GM19372 (cell line): ENCODE results near the gene MXD4.

Experiments
- ATAC-seq: cut with Tn5 transposase; IDR thresholded peaks from one replicate; pipeline ENCODE4 v1.9.1; 2021; ENCODE audit warnings: mild to moderate bottlenecking, low read depth, moderate library complexity; ENCODE audit not compliant: unreplicated experiment

The MXD4 gene, protein sequence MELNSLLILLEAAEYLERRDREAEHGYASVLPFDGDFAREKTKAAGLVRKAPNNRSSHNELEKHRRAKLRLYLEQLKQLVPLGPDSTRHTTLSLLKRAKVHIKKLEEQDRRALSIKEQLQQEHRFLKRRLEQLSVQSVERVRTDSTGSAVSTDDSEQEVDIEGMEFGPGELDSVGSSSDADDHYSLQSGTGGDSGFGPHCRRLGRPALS

DNA sequence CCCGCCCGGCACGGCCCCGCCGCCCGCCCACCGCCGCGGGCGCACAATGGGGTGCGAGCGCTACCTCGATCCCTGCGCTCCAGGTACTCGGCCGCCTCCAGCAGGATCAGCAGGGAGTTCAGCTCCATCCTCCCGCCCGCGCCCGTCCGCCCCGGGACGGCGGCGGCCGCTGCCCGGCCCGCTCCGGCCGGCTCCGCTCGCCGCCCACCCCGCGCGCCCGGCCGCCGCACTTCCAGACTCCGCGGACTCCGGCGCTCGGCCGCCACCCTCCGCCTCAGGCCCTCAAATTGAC is at the start of gene MXD4:
Gene MXD4 (minus strand): TSS at position 257 of the 292 bp plus-strand sequence. CDS start 129 bp downstream, at position 128.
- ATAC-seq = no peak

DNA sequence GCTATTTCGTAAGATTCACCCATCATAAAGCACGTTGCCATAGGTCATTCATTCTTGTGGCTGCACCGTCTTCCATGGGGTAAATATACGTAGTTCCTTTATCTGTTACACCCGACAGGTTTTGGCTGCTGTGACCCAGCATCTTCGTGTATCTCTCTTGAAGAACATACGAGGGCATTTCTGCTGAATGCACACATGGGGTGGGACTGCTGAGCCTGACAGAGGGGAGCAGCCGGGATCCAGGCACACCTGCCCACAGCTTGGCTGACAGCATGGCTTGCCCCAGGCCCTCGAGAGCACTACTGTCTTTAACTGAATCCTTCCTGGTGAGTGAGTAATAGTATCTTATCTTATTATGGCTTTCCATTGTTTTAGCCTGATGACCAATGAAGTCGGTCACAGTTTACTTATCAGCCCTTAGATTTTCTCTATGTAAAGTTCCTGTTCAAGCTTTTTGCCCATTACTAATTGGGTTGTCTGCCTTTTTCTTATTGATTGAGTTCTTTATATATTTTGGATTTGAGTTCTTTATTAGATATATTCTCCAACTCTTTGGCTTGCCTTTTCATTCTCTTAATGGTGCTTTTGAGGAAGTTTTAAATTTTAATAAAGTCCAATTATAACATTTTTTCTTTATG is 45.0 kb upstream of the MXD4 start:
- no peak for ATAC-seq

DNA sequence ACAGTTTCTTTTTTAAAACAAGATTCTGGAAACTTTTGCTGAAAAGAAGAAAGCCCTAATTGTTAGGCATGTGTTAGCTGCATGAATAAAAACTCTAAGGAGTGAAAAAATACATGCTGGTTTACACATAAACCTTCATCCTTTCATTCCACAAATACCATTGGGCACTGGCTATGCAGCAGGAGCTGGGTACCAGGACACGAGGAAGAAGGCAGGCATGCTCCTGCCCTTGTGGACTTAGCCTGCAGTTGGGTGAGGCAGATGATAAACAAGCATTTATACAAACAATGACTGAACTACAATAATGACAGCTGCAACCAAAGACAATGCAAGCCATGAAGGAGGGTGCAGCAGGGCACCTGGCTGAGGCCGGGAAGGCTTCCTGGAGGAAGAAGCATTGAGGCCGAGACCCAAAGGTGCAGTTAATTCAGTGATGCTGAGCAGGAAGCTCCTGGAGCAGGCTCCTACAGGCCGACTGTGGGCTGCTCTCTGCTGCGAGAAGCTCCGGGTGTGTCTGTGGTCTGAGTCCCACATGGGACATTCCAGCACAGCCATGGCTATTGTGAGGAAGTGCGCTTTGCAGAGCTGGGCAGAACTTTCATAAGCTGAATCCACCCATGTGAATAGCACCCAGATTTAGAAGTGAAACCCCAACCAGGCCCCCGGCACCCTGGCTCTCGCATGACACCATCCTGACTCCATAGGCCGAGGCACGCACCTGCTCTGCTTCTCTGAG is 44.0 kb upstream of the MXD4 start:
- no peak for ATAC-seq

DNA sequence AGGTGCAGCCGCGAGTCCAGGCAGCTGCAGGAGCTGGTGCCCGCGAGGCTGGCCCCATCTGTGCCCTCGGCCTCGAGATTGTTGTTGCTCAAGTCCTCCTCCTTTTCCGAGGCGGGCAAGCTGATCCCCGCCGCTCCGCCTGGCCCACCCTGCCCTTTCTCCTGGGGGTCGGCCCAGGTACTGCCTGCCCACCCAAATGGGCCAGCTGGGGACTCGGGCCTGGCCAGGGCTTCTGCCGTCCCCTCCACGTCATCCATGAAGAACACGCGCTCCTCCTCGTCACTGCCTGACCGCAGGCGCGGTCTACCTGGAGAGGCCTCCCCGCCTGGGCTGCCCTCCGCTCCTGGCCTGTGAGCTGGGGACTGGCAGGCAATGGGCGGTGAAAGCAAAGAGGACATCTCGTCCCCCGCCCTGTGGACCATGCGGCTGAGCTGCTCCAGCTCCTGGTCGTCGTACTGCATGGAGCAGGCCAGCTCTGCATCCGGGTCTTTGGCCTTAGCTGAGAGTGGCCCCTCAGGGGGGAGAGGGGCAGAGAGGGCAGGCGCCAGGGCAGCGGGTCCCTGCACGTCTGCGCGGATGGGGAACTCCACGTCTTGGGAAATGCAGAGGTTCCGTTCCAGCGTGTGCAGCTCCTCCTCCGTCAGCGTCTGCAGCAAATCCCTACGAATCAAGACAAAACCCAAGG is 43.1 kb upstream of the MXD4 start:
- ATAC-seq = no peak

DNA sequence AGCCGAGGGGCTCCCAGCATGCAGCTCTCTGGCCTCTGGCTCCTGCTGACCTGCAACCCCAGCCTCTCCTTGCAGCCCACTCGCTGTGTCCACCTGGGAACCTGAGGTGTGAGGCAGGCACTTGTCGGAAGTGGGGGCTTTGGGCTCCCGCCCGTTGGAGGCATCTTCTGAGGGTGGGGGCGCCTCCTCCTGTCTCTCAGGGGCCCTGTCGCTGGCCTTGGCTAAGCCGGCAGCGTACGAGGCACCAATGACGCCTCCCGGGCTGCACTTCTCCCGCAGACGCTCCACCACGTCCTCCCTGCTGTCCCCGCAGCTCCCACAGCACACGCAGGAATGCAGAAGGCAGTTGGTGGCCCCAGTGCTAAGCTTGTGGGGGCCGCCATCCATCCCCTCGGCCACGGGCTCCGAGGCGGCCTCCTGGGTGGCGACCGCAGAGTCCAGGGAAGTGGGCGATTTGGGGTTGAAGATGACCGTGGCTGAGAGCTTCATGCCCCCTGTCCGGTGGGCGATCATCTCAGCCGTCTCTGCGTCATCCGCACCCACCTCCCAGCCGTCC is 42.5 kb upstream of the MXD4 start:
- no peak for ATAC-seq

DNA sequence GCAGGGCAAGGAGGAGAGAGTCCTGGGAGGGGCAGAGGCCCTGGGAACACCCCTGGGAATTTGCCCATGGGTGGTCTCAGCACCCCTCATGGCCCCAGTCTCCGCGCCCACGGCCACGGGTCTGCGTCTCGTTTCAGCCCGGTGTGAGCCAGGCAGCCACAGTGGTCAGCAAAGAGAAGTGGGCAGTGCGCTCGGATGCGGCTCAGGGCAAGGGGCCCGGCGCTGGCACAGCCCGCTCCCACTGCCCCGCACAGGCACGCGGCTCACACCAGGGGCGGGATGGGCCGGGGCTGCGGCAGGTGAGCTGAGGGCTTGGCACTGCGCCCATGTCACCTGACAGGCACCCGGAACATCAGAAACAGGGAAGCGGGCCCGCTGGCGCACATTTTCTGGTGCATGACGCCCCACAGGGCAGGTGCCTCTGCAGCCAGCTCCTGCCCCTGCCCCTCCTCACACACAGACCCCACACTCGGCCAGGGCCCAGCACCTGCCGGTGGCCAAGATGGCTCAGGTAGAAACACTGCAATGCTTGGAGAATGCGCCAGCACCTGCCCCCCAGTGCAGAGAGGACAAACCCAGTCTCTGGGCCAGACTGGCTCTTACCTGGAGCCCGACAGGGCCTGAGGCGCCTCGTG is 41.9 kb upstream of the MXD4 start:
- ATAC-seq = no peak

DNA sequence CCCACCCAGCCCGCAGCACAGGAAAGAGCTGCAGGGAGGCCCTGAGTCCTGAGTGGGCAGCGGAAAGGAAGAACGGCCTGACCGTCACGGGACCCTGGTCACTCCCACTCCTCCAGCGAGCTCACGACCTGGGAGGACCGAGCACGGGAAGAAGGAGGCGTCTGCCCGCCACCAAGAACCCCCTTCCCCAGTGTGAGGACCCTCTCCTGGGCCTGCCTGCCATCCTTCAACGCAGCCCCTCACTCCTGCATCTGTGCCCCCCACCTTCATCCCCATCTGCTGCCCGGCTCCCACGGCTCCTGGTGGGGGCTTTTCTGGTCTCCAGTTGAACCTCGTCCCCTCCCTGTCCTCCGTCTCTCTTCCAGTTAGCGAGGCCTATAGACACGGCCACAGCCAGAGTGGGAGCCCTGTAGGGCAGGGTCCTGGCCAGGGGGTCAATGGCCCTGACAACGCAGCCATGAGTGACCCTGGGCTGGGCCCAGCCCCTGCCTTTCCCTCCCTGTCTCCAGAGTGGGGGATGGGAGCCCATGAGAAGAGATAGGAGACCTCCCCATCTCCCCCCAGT is 41.3 kb upstream of the MXD4 start:
- ATAC-seq = no peak

DNA sequence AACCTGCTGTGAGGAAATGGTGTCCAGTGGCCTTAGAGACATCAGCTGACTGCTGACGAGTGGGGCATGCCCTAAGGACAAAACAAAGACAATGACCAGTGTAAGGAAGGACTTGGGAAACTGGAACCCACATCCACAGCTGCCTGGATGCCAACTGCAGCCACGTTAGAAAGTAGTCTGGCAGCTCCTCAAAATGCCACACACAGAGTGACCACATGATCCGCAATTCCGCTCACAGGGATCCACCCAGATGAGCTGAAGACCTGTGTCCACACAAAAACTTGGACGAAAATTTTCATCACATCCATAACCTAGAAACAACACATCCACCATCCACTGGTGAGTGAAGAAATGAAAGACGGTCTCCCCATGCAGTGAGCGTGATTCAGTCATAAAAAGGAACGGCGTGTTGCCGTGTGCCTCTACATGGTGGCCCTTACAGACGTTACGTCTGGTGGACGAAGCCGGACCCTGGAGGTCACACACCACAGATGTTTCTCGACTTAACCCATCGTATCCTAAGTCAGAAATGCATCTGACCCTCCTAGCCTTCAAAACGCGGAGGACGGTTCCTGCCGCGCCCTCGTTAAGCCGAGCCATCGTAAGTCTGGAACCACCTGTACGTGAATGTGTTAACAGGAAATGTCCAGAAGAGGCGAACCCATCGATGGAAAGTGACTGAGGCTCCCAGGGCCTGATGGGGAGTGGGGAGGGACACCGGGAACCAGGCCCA is 40.6 kb upstream of the MXD4 start:
- no peak for ATAC-seq

DNA sequence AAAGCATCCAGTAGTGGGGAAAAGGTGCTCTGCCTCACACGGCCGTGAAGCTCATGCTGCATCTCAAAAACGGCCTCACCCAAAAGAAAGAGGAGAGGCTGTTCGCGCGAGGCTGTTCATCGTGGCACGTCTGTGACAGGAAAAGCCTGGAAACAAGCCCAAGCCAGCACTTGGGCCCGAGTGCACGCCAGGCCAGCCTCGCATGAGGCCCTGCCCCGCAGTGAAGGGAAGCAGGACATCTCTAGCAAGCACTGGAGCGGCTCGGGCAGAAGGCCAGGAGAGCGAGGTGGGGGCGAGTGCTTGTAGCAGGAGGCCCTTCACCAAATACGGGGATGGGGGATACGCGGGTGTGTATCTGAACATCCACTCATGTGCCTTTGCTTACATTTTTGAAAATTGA is 39.9 kb upstream of the MXD4 start:
- no peak for ATAC-seq

DNA sequence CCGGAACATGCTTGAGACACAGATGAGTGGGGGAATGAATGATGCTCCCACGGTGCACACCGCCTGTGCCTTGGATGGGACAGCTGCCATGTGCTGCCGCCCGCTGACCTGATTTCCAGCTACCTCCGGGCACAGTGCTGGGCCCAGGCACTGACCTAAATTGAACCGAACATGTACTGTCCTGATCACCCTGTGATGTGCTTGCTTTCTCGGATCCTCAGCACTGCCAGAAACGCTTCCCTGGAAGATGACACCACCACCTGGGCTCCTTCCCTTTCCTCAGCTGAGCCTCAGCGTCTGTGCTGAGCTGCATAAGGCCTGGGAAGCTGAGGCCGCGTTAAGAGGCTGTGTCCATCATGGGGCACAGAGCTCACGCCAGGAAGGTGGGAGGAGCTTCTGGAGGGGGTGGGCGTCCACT is 39.3 kb upstream of the MXD4 start:
- no peak for ATAC-seq

DNA sequence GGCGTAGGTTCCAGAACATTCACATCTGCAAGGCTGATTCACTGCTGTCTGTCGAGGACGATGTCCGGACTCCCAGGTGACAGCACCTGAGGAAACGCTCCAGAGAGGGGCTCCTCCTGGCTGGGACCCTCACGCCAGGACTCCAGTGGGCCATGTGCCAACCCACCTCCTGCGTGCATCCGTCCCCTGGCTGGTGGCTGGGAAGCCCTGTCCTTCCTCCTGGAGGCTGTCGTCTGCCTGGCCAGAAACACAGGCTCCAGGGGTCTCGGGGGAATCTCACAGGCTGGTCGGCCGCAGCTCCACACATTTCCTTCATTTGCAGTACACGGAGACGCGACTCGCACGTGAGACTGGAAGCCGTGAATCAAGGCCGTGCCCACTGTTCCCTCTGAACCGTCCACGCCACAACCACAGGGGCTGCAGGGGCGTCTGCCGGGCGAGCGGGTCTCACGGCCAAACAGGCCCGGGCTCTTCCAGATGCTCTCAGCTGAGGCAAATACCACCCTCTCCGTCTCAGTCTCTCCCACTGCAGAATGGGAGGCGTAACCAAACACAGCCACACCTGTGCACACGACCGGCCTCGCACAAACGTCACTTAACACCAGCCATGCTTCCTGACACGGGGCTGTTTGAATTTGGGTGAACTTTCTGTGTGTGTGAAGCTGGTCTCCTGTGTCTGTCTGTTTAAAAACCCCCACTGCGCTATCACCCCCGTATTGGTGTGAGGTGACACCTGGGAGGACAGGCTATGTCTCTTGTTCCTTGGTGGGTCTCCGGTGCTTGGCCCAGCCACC is 38.7 kb upstream of the MXD4 start:
- no peak for ATAC-seq

DNA sequence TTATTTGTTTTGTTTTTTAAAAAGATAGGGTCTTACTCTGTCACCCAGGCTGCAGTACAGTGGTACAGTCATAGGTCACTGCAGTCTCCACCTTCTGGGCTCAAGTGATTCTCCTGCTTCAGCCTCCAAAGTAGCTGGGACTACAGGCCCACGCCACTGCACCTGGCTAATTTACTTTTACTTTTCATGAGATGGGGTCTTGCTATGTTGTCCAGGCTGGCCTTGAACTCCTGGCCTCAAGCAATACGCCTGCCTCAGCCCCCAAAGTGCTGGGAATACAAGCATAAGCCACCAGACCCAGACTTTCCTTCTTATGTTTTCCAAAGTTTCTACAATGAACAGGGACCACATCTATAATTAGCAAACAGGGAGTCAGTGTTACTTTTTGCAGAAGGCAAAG is 37.9 kb upstream of the MXD4 start:
- ATAC-seq = no peak

DNA sequence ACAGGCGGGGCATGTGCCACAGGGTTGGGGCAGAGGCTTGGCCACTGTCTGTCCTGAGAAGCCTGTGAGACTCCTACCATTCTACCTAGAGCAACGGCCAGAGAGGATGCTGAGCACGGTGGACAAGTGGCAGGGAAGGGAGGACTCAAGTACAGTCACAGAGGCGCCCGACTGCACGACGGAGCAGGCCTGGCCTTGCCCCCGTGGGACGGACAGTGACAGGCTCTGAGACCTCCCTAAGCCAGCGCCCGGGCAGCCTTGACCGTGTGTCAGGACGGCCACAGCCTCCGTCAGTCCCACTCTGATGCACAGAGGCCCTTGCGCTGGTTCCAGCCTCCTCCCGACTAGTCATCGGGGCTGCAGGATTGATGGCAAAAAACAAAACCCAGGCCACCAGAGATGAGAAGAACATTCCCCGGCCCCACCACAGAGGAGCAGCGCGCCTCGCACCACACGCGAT is 36.7 kb upstream of the MXD4 start:
- ATAC-seq = no peak

DNA sequence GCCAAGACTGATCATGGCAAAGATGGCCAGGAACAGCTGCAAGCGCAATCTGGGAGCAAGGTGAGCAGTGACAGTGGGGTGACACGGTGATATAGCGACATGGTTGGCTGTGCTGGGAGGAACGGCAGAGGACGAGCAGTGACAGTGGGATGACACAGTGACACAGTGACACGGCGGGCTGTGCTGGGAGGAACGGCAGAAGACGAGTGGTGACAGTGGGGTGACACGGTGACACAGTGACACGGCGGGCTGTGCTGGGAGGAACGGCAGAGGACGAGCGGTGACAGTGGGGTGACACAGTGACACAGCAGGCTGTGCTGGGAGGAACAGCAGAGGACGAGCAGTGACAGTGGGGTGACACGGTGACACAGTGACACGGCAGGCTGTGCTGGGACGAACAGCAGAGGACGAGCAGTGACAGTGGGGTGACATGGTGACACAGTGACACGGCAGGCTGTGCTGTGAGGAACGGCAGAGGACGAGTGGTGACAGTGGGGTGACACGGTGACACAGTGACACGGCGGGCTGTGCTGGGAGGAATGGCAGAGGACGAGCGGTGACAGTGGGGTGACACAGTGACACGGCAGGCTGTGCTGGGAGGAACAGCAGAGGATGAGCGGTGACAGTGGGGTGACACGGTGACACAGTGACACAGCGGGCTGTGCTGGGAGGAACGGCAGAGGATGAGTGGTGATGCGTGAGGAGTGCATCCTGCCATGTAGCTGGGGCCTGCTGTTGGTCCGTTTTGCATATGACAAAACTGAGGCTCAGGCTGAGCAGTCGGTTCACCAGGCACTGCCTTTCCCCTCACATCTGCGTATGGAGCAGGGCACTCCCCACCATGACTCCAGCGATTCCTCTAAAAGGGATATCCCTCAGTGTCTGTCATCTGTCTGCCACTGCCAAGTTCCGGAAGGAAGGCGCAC is 36.0 kb upstream of the MXD4 start:
- ATAC-seq = no peak

DNA sequence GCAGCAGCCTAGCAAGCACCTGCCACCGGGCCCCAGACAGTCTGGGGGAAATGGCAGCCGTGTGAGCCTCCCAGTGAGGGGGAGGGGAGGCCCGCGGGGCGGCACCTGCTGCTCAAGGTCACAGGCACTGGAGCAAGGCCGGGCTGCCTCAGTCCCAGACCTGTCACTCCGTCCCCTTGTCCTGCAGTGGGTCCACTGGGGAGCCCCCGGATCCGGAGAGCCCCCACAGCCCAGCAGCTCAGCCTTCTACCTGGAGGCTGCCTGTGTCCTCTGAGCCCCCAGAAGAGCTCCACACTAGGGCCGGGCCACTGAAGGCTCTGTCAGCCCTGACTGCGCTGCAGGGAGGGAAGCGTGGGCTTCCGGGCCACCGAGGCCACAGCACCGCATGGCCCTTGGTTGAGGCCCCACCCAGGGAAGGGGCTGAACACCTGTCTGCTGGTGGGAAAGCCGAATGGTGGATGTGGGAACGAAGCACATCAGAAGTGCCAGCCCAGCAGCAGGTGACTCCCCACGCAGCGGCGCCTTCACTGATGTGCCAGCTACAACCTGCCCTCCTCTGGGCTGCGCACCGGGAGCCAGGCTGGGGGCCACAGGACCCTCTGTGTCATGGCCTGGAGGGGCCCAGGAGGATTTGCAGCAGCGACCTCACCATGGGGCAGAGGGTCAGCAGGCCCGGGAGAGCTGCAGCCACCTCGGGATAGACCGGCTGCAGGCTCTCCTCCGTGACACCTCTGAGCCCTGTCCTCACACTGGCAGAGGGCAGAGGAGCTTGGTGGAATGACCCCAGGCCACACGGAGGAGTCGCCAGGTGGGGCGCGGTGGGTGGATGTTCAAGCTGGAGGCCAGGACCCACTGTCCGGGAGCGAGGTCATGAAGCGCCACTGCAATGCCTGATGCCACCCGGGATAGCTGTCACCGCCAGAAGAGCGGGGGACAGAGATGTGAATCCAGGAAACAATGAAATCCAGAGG is 35.0 kb upstream of the MXD4 start:
- ATAC-seq = no peak

DNA sequence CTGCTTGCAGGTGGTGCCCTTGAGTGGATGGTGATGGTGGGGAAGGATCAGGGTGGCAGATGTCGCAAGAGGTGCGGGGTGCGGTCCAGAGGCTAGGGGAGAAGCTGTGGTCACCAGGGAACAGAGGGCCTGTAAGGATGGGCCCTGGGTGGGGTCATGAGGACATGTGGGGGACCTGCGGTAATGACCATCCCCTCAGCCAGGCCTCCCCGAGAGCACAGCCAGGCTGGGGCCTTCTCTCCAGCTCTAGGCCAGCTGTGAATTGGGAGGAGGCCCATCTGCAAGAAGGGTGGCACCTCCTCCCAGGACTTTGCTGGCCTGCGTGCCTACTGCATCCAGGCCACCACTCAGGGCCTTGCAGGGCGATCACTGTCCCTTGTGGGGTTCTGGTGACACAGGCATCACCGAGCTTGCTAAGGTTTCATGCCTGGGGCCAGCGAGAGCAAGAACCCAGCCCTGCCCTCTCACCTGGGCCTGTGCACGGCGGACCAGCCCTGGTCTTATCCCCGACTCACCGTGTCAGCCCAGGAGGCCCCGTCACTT is 34.1 kb upstream of the MXD4 start:
- ATAC-seq = no peak
